IMR-90 (cell line): Measurements from ENCODE around the gene R3HDM2. TPM values are rescaled to one million over a fixed set of nuclear protein-coding genes. Genes with fewer than 3 reads are reported as not detected.

ENCODE experiments used
- ATAC-seq: fragments of 200-7000 bp; cut with Tn5 transposase; 2 replicates; pipeline ENCODE4 v1.9.1; 2020; ENCODE audit warnings: low read depth, mild to moderate bottlenecking, moderate library complexity
- Bru-seq: library from RNA; stranded (reverse); fragments of 400-500 nt; gene quantifications from one replicate; lab custom pipeline; 2021; lab: Mats Ljungman, UMichigan
- BruChase-seq, 2 experiments: library from RNA; stranded (reverse); fragments of 400-500 nt; gene quantifications; one replicate each; lab custom pipeline; 2021; lab: Mats Ljungman, UMichigan
- BruUV-seq: library from RNA; stranded (reverse); fragments of 400-500 nt; replicated peaks from 2 replicates; lab custom pipeline; 2021; lab: Mats Ljungman, UMichigan
- CTCF ChIA-PET: fragments of 300-600 bp; formaldehyde crosslinking; extraction: SDS; loops from one replicate; lab custom pipeline; 2021; ENCODE audit warnings: antibody characterized with exemption; lab: Yijun Ruan, JAX
- POLR2A ChIA-PET: fragments of 300-600 bp; sonication (Branson Sonifier 250); formaldehyde crosslinking; loops from one replicate; lab custom pipeline; 2022; ENCODE audit warnings: antibody characterized with exemption; ENCODE audit not compliant: unreplicated experiment; lab: Charles Lee
- DNase-seq: peaks from one replicate; pipeline ENCODE4 v3.0.0; 2013
- H2AFZ ChIP-seq: replicated peaks from 2 replicates; pipeline ENCODE3; 2013; ENCODE audit warnings: low read length, mild to moderate bottlenecking; ENCODE audit not compliant: poor library complexity
- H2AK5ac ChIP-seq: 2 replicates; pipeline ENCODE4 v1.6.1; 2013; ENCODE audit warnings: low read depth, low read length, inconsistent platforms
- H2AK9ac ChIP-seq: replicated peaks from 2 replicates; pipeline ENCODE3; 2013; ENCODE audit warnings: mild to moderate bottlenecking, low read depth, low read length, moderate library complexity; ENCODE audit not compliant: poor library complexity
- H2BK120ac ChIP-seq: 2 replicates; pipeline ENCODE4 v1.6.1; 2013; ENCODE audit warnings: low read depth, low read length, inconsistent platforms
- H2BK15ac ChIP-seq: 3 replicates; pipeline ENCODE4 v1.6.1; 2013; ENCODE audit warnings: low read depth, low read length, inconsistent platforms
- H2BK20ac ChIP-seq: 2 replicates; pipeline ENCODE4 v1.6.1; 2013; ENCODE audit warnings: low read depth, mild to moderate bottlenecking, inconsistent platforms, low read length, moderate library complexity
- H2BK5ac ChIP-seq: 2 replicates; pipeline ENCODE4 v1.6.1; 2013; ENCODE audit warnings: mild to moderate bottlenecking, low read depth, low read length, inconsistent platforms; ENCODE audit not compliant: poor library complexity, severe bottlenecking
- H3K14ac ChIP-seq: replicated peaks from 2 replicates; pipeline ENCODE4 v1.6.1; 2013; ENCODE audit warnings: low read depth, low read length, inconsistent platforms
- H3K18ac ChIP-seq: 2 replicates; pipeline ENCODE4 v1.6.1; 2013; ENCODE audit warnings: low read depth, low read length, control low read depth
- H3K23ac ChIP-seq: 2 replicates; pipeline ENCODE4 v1.6.1; 2013; ENCODE audit warnings: low read depth, low read length, inconsistent platforms
- H3K27ac ChIP-seq: 2 replicates; pipeline ENCODE4 v1.5.1; 2013; ENCODE audit warnings: mild to moderate bottlenecking, control low read depth, low read length; ENCODE audit not compliant: insufficient read depth
- H3K27me3 ChIP-seq: 2 replicates; pipeline ENCODE4 v1.6.1; 2013; ENCODE audit warnings: low read length; ENCODE audit not compliant: control insufficient read depth, insufficient read depth
- H3K36me3 ChIP-seq: 2 replicates; pipeline ENCODE4 v1.6.1; 2013; ENCODE audit warnings: low read length, mixed read lengths; ENCODE audit not compliant: control insufficient read depth, insufficient read depth
- H3K4ac ChIP-seq: 2 replicates; pipeline ENCODE4 v1.6.1; 2013; ENCODE audit warnings: low read depth, low read length, inconsistent platforms
- H3K4me1 ChIP-seq: 2 replicates; pipeline ENCODE4 v1.6.1; 2013; ENCODE audit warnings: low read length, mixed read lengths; ENCODE audit not compliant: control insufficient read depth, insufficient read depth
- H3K4me2 ChIP-seq: 2 replicates; pipeline ENCODE4 v1.6.1; 2013; ENCODE audit warnings: low read depth, mild to moderate bottlenecking, control low read depth, low read length, moderate library complexity
- H3K4me3 ChIP-seq: 2 replicates; pipeline ENCODE4 v1.5.1; 2013; ENCODE audit warnings: low read depth, mild to moderate bottlenecking, control low read depth, low read length, moderate library complexity; ENCODE audit not compliant: insufficient read depth
- H3K56ac ChIP-seq: 2 replicates; pipeline ENCODE4 v1.6.1; 2013; ENCODE audit warnings: low read length, inconsistent platforms; ENCODE audit not compliant: insufficient read depth; ENCODE audit errors: extremely low read depth
- H3K79me1 ChIP-seq, 2 experiments: 2 replicates each; pipeline ENCODE4 v1.6.1; 2013; ENCODE audit warnings: low read length in 2 of 2, inconsistent platforms in 1 of 2, low read depth in 1 of 2
- H3K9ac ChIP-seq: 2 replicates; pipeline ENCODE4 v1.6.1; 2013; ENCODE audit warnings: low read depth, low read length, control low read depth
- H3K9me1 ChIP-seq: 2 replicates; pipeline ENCODE4 v1.6.1; 2013; ENCODE audit warnings: low read length, inconsistent platforms; ENCODE audit not compliant: insufficient read depth
- H3K9me3 ChIP-seq: 2 replicates; pipeline ENCODE4 v1.6.1; 2013; ENCODE audit warnings: low read length; ENCODE audit not compliant: control insufficient read depth, insufficient read depth
- H4K20me1 ChIP-seq: 2 replicates; pipeline ENCODE4 v1.6.1; 2013; ENCODE audit warnings: low read length, inconsistent platforms; ENCODE audit not compliant: insufficient read depth
- H4K5ac ChIP-seq: 2 replicates; pipeline ENCODE4 v1.6.1; 2013; ENCODE audit warnings: mild to moderate bottlenecking, low read depth, low read length, control low read depth
- H4K8ac ChIP-seq, 2 experiments: 2 replicates each; pipeline ENCODE4 v1.6.1; 2013; ENCODE audit warnings: low read depth in 2 of 2, low read length in 2 of 2, control low read depth in 1 of 2, inconsistent platforms in 1 of 2
- H4K91ac ChIP-seq: 2 replicates; pipeline ENCODE4 v1.6.1; 2013; ENCODE audit warnings: low read depth, low read length, inconsistent platforms; ENCODE audit not compliant: insufficient read depth
- BHLHE40 ChIP-seq: fragments of 150-350 bp; IDR thresholded peaks from 2 replicates; pipeline ENCODE4 v1.6.1; 2016; ENCODE audit warnings: mild to moderate bottlenecking, low read depth, low read length
- CEBPB ChIP-seq: IDR thresholded peaks from 2 replicates; pipeline ENCODE4 v1.6.1; 2012; ENCODE audit warnings: low read depth, low read length, improper control_type of control experiment
- CHD1 ChIP-seq: IDR thresholded peaks from 2 replicates; pipeline ENCODE4 v1.6.1; 2012; ENCODE audit warnings: low read depth, low read length, improper control_type of control experiment
- CTCF ChIP-seq: conservative IDR thresholded peaks from 2 replicates; pipeline ENCODE4 v1.5.1; 2012; ENCODE audit warnings: mild to moderate bottlenecking, low read depth, low read length, improper control_type of control experiment
- FOS ChIP-seq: fragments of 150-350 bp; IDR thresholded peaks from 2 replicates; pipeline ENCODE4 v1.6.1; 2016; ENCODE audit warnings: low read depth, low read length
- MAZ ChIP-seq: IDR thresholded peaks from 2 replicates; pipeline ENCODE4 v1.6.1; 2012; ENCODE audit warnings: low read depth, mild to moderate bottlenecking, low read length, improper control_type of control experiment, moderate library complexity, borderline replicate concordance
- MXI1 ChIP-seq: IDR thresholded peaks from 2 replicates; pipeline ENCODE4 v1.6.1; 2012; ENCODE audit warnings: low read depth, mild to moderate bottlenecking, low read length, moderate library complexity, borderline replicate concordance
- NFE2L2 ChIP-seq: fragments of 150-350 bp; IDR thresholded peaks from 2 replicates; pipeline ENCODE4 v1.6.1; 2016; ENCODE audit warnings: low read depth, mild to moderate bottlenecking, low read length
- POLR2A ChIP-seq: IDR thresholded peaks from 2 replicates; pipeline ENCODE4 v1.6.1; 2012; ENCODE audit warnings: mild to moderate bottlenecking, low read depth, low read length
- RCOR1 ChIP-seq: IDR thresholded peaks from 2 replicates; pipeline ENCODE4 v1.6.1; 2012; ENCODE audit warnings: mild to moderate bottlenecking, low read length, improper control_type of control experiment; ENCODE audit not compliant: insufficient replicate concordance
- USF2 ChIP-seq: fragments of 150-350 bp; IDR thresholded peaks from 2 replicates; pipeline ENCODE4 v1.6.1; 2017; ENCODE audit warnings: mild to moderate bottlenecking, antibody characterized with exemption, low read length, low read depth
- WGBS, 2 experiments: methylation state at CpG; one replicate each; pipeline versions ENCODE4 v1.1.5 to v1.1.7; 2013; ENCODE audit warnings: missing lambda C conversion rate in 2 of 2; ENCODE audit not compliant: insufficient read length in 1 of 2; ENCODE audit errors: extremely low coverage in 2 of 2; 5-methylcytosine and 5-hydroxymethylcytosine counted together
- dilution Hi-C: fragments of 300-500 bp; cut with HindIII; formaldehyde crosslinking; loops from one replicate; pipeline ENCODE4 v1.14.3; 2018; ENCODE audit warnings: low sequenced_read_pairs; ENCODE audit not compliant: unreplicated experiment
- in situ Hi-C: fragments of 300-500 bp; cut with MboI; formaldehyde crosslinking; loops from 3 replicates; pipeline ENCODE4 v1.14.3; 2019; ENCODE audit warnings: low sequenced_read_pairs, inconsistent platforms, mixed read lengths
- intact Hi-C: fragments of 100-400 bp; cut with micrococcal nuclease; formaldehyde crosslinking; loops from 2 replicates; pipeline ENCODE4 v1.10.0; 2022
- long read RNA-seq: library from polyadenylated mRNA; unstranded; transcript quantifications from one replicate; pipeline ENCODE4 v2.0.0, GENCODE V29; 2021; ENCODE audit not compliant: unreplicated experiment
- polyA plus RNA-seq, 3 experiments: library from polyadenylated mRNA; depleted of rRNA; stranded (reverse); fragments of >200 nt; gene quantifications; 2 replicates each; pipeline ENCODE4 v1.2.3, GENCODE V29; 2012; ENCODE audit warnings: low replicate concordance in 1 of 3
- total RNA-seq: library from RNA; depleted of rRNA; stranded (reverse); fragments of >200 nt; gene quantifications from 2 replicates; pipeline ENCODE4 v1.2.3, GENCODE V29; 2012; rRNA removed
- TF ChIP-seq, protein P1 (sequence below): fragments of 150-350 bp; IDR thresholded peaks from 2 replicates; pipeline ENCODE4 v1.6.1; 2016; ENCODE audit warnings: low read depth, mild to moderate bottlenecking, low read length, moderate library complexity, borderline replicate concordance

Gene R3HDM2
- total RNA-seq (6.1 and 7.5 TPM in 2 replicates), polyA plus RNA-seq (2012; rRNA removed) (28.4 and 30.2 TPM in 2 replicates), Bru-seq, nascent RNA (percentile 86 among the genes with signal in this experiment), BruChase-seq, experiment 1, labeled RNA remaining after a 6-hour chase (percentile 97 among the genes with signal in this experiment), BruChase-seq, experiment 2, labeled RNA remaining after a 2-hour chase (percentile 90 among the genes with signal in this experiment)
- polyA plus RNA-seq (2012; cell fraction: cytosol; rRNA removed): 13.8 and 33.3 TPM in 2 replicates
- polyA plus RNA-seq (2012; cell fraction: nucleus; rRNA removed; ENCODE audit: low replicate concordance): 50.6 and 88.4 TPM in 2 replicates
- long read RNA-seq, partial matches to known transcripts: 9 of 17 reads
- long read RNA-seq, other reads (novel, unspliced or antisense): 8 of 17 reads

DNA sequence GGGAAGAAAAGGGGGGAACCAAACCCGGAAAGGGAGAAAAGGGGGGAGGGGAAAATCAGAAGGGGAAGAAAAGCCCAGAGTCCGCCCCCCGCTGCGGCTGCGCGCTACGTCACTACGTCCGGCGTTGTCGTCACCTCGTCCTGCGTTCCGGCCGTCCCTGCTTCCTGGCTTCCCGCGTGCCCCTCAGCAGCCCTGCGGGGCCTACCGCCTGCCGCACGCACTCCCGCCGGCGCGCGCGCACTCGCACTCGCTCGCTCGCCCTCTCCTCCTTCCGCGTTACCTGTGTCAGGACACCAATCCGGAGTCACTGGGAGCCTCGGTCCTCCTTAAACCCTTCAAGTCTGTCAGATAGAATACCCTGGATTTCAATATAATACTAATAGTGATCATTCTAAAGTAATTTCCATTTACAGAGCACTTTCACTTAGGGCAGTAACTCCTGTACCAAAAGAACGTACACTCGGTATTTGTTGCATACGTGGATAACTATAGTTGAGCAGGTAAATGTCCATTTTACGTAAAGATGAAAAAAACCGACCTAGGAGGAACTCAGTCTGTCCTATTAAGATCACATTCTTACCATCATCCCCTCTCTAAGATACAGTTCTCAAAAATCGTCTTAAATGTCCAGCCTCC lies at the start of gene R3HDM2:
Gene R3HDM2, minus strand, starts transcription at position 113 of the 636 bp plus-strand sequence. CDS start 120,615 bp downstream, outside the sequence.
- dilution Hi-C loops (no loop called here), intact Hi-C loops (loop anchor here (5.0 kb wide), 1 partner anchor 124 kb away; no protein-coding TSS in a partner anchor), in situ Hi-C loops (no loop called here)
- peak within 1 kb of the TSS; percentile 92 for H2AFZ ChIP-seq
- DNase-seq: peak; percentile 96
- peak within 1 kb of the TSS; percentile 97 for H3K9ac ChIP-seq
- H4K5ac ChIP-seq: peak within 1 kb of the TSS; percentile 97
- peak within 1 kb of the TSS; percentile 98 for H3K23ac ChIP-seq
- H3K27me3 ChIP-seq: no peaks in the 10 kb centered on the region
- TSS peak; percentile 81 for BruUV-seq
- 0% methylated on average over 3 of the region's 41 CpGs; no CpG with 5 or more reads in 1 of the 2 experiments for WGBS, 2 experiments
- peak within 1 kb of the TSS; percentile 27; the same call in 1 of the 2 replicates for H2BK20ac ChIP-seq
- H3K4ac ChIP-seq: peak within 1 kb of the TSS; percentile 93
- H2BK15ac ChIP-seq: 0 out of 3 replicates have a peak within 1 kb of the TSS, but pooled peaks have one; percentile 19
- no peak within 1 kb of the TSS; the same call in 1 of the 2 replicates for H2BK120ac ChIP-seq
- H3K4me1 ChIP-seq: peaks cover 3% of the 10 kb centered on the region
- H2AK9ac ChIP-seq: peak within 1 kb of the TSS; percentile 86
- H3K56ac ChIP-seq: peak within 1 kb of the TSS; percentile 81
- H3K9me1 ChIP-seq: 0 out of 2 replicates have a peak, but pooled peaks cover 3% of the 10 kb centered on the region
- peak; percentile 96 for ATAC-seq
- peak within 1 kb of the TSS; percentile 98 for H3K4me3 ChIP-seq
- no peaks in the 10 kb centered on the region; the same call in 1 of the 2 replicates for H4K20me1 ChIP-seq
- no peaks in the 10 kb centered on the region for H3K9me3 ChIP-seq
- H2BK5ac ChIP-seq: peak within 1 kb of the TSS; percentile 80
- H4K8ac ChIP-seq: peak within 1 kb of the TSS; percentile 94 to 97
- peak within 1 kb of the TSS; percentile 95 for H4K91ac ChIP-seq
- peak within 1 kb of the TSS; percentile 96 for H3K27ac ChIP-seq
- ChIA-PET POLR2A (no interaction called here), CTCF (no interaction called here)
- peak within 1 kb of the TSS; percentile 97 for H3K4me2 ChIP-seq
- H2AK5ac ChIP-seq: peak within 1 kb of the TSS; percentile 85
- H3K14ac ChIP-seq: peak within 1 kb of the TSS; percentile 94
- no peaks in the 10 kb centered on the region for H3K36me3 ChIP-seq
- peaks cover 19 to 41% of the 10 kb centered on the region in 2 experiments for H3K79me1 ChIP-seq
- H3K18ac ChIP-seq: peak within 1 kb of the TSS; percentile 90
- TF ChIP-seq USF2: peak; percentile 54
- TF ChIP-seq MXI1: peak; percentile 65; the same call in 1 of the 2 replicates
- peak; percentile 71; the same call in 1 of the 2 replicates for TF ChIP-seq MAZ
- TF ChIP-seq RCOR1: no peak
- no peak for TF ChIP-seq NFE2L2
- TF ChIP-seq, protein P1, sequence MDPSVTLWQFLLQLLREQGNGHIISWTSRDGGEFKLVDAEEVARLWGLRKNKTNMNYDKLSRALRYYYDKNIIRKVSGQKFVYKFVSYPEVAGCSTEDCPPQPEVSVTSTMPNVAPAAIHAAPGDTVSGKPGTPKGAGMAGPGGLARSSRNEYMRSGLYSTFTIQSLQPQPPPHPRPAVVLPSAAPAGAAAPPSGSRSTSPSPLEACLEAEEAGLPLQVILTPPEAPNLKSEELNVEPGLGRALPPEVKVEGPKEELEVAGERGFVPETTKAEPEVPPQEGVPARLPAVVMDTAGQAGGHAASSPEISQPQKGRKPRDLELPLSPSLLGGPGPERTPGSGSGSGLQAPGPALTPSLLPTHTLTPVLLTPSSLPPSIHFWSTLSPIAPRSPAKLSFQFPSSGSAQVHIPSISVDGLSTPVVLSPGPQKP: no peak
- TF ChIP-seq FOS: no peak
- peak; percentile 88 for TF ChIP-seq POLR2A
- no peak for TF ChIP-seq CEBPB
- no peak for TF ChIP-seq CTCF
- no peak for TF ChIP-seq CHD1
- TF ChIP-seq BHLHE40: peak; percentile 73; the same call in 1 of the 2 replicates
